PC-9 (cell line): ENCODE data around the gene AGMO.

Source experiments
- EZH2 ChIP-seq: fragments of 200-600 bp; sonication (generic); IDR thresholded peaks from 2 replicates; pipeline ENCODE4 v1.8.0; 2017; ENCODE audit warnings: antibody characterized with exemption, low read depth
- TF ChIP-seq, protein P1 (sequence below): fragments of 200-600 bp; sonication (generic); conservative IDR thresholded peaks from 2 replicates; pipeline ENCODE4 v1.6.1; 2017; ENCODE audit warnings: mixed run types, antibody characterized with exemption, mild to moderate bottlenecking, moderate library complexity

DNA sequence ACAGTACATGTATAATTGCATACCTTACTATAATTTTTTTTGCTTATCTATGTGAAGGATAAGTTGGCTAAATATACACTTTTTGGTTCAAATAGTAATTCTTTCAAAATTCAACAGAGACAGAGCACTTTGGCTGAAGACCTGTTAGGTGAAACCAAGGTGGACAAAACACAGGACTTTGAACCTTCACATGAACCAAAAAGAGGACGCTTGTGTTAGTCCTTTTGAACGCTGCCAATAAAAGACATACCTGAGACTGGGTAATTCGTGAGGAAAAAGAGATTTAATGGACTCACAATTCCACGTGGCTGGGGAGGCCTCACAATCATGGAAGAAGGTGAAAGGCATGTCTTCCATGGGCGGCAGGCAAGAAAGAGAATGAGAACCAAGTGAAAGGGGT is 4.7 kb upstream of the AGMO start:
- no peak for TF ChIP-seq EZH2
- TF ChIP-seq, protein P1, sequence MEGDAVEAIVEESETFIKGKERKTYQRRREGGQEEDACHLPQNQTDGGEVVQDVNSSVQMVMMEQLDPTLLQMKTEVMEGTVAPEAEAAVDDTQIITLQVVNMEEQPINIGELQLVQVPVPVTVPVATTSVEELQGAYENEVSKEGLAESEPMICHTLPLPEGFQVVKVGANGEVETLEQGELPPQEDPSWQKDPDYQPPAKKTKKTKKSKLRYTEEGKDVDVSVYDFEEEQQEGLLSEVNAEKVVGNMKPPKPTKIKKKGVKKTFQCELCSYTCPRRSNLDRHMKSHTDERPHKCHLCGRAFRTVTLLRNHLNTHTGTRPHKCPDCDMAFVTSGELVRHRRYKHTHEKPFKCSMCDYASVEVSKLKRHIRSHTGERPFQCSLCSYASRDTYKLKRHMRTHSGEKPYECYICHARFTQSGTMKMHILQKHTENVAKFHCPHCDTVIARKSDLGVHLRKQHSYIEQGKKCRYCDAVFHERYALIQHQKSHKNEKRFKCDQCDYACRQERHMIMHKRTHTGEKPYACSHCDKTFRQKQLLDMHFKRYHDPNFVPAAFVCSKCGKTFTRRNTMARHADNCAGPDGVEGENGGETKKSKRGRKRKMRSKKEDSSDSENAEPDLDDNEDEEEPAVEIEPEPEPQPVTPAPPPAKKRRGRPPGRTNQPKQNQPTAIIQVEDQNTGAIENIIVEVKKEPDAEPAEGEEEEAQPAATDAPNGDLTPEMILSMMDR: no peak
